ENCODE results near the gene RIT2.

The RIT2 gene

GRCh38 chr18:43009674-43010073, 105.8 kb downstream of the RIT2 start:
- DNase-seq = no peak

GRCh38 chr18:43007365-43007764, 108.1 kb downstream of the RIT2 start:
- DNase-seq = no peak

- DNase-seq = no peak
Measured at GRCh38 chr18:43004421-43004820, 111.1 kb downstream of the RIT2 start.

GRCh38 chr18:43001821-43002220, 113.7 kb downstream of the RIT2 start:
- DNase-seq = no peak

- DNase-seq = no peak
Measured at GRCh38 chr18:42996824-42997223, 118.7 kb downstream of the RIT2 start.

GRCh38 chr18:42980426-42980825, 135.1 kb downstream of the RIT2 start:
- no peak for DNase-seq

- DNase-seq = no peak
Measured at GRCh38 chr18:42977982-42978637, 137.4 kb downstream of the RIT2 start.

GRCh38 chr18:42976869-42977590, 138.5 kb downstream of the RIT2 start:
- DNase-seq = no peak

GRCh38 chr18:42969366-42969765, 146.1 kb downstream of the RIT2 start:
- no peak for DNase-seq

GRCh38 chr18:42961298-42961697, 154.2 kb downstream of the RIT2 start:
- no peak for DNase-seq

- no peak for DNase-seq
Measured at GRCh38 chr18:42959528-42959927, 156.0 kb downstream of the RIT2 start.

GRCh38 chr18:42958353-42958752, 157.1 kb downstream of the RIT2 start:
- DNase-seq = no peak

GRCh38 chr18:42956287-42956686, 159.2 kb downstream of the RIT2 start:
- no peak for DNase-seq

GRCh38 chr18:42954887-42955286, 160.6 kb downstream of the RIT2 start:
- DNase-seq = no peak

- no peak for DNase-seq
Measured at GRCh38 chr18:42953306-42953705, 162.2 kb downstream of the RIT2 start.

GRCh38 chr18:42950732-42951131, 164.8 kb downstream of the RIT2 start:
- no peak for DNase-seq

- DNase-seq = no peak
Measured at GRCh38 chr18:42948831-42949230, 166.7 kb downstream of the RIT2 start.

- DNase-seq = no peak
Measured at GRCh38 chr18:42941860-42942259, 173.6 kb downstream of the RIT2 start.

- no peak for DNase-seq
Measured at GRCh38 chr18:42941021-42941420, 174.5 kb downstream of the RIT2 start.

GRCh38 chr18:42937436-42937835, 178.0 kb downstream of the RIT2 start:
- DNase-seq = no peak

- no peak for DNase-seq
Measured at GRCh38 chr18:42936289-42936688, 179.2 kb downstream of the RIT2 start.

- no peak for DNase-seq
Measured at GRCh38 chr18:42931491-42931890, 184.0 kb downstream of the RIT2 start.

GRCh38 chr18:42929857-42930256, 185.6 kb downstream of the RIT2 start:
- no peak for DNase-seq

- DNase-seq = no peak
Measured at GRCh38 chr18:42929181-42929580, 186.3 kb downstream of the RIT2 start.

- DNase-seq = no peak
Measured at GRCh38 chr18:42925036-42925435, 190.4 kb downstream of the RIT2 start.

All from activated T-cell treated with anti-CD3 and anti-CD28 coated beads, Interleukin-2, amount 50 U/mL, for 48 hours (primary cell).